Fibroblast of pulmonary artery (primary cell): ENCODE measurements around the gene HMG20B.

Experiments
- DNase-seq: peaks from one replicate; pipeline ENCODE4 v3.0.0-alpha.2; 2010; ENCODE audit warnings: low read depth
- H3K4me3 ChIP-seq: replicated peaks from 2 replicates; pipeline ENCODE4 v1.5.1; 2011; ENCODE audit warnings: low read depth, mild to moderate bottlenecking, control low read depth, low read length, moderate library complexity
- TF ChIP-seq, protein P1 (sequence below): IDR thresholded peaks from 2 replicates; pipeline ENCODE4 v1.5.1; 2011; ENCODE audit warnings: mild to moderate bottlenecking, control low read depth, low read length, inconsistent platforms; ENCODE audit errors: missing control alignments

The HMG20B gene

DNA sequence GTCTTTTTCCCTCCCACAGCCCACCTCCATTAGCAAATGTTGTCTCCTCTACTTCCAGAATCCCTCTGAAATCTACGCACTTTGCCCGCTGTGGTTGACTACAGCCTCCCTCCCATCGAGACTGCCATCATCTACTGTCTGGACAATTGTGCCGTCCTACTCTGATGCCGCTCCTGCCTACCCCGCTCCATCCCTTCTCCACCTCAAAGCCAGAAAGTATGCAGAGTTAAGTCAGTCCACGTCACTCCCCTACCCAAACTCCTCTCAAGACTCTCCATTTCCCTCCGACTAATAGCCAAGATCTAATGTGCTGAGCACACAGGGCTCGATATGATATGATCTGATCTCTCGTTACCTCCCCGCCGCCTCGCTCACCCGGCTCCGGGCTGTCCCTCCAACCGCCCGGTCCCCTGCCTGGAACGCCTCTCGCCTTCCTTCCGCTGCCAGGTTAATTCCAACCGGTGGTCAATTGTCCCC lies 53.3 kb downstream of the HMG20B start:
- DNase-seq, result no peak
- peak overlapping the region; percentile 89 for H3K4me3 ChIP-seq
- TF ChIP-seq, protein P1, sequence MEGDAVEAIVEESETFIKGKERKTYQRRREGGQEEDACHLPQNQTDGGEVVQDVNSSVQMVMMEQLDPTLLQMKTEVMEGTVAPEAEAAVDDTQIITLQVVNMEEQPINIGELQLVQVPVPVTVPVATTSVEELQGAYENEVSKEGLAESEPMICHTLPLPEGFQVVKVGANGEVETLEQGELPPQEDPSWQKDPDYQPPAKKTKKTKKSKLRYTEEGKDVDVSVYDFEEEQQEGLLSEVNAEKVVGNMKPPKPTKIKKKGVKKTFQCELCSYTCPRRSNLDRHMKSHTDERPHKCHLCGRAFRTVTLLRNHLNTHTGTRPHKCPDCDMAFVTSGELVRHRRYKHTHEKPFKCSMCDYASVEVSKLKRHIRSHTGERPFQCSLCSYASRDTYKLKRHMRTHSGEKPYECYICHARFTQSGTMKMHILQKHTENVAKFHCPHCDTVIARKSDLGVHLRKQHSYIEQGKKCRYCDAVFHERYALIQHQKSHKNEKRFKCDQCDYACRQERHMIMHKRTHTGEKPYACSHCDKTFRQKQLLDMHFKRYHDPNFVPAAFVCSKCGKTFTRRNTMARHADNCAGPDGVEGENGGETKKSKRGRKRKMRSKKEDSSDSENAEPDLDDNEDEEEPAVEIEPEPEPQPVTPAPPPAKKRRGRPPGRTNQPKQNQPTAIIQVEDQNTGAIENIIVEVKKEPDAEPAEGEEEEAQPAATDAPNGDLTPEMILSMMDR, result no peak

DNA sequence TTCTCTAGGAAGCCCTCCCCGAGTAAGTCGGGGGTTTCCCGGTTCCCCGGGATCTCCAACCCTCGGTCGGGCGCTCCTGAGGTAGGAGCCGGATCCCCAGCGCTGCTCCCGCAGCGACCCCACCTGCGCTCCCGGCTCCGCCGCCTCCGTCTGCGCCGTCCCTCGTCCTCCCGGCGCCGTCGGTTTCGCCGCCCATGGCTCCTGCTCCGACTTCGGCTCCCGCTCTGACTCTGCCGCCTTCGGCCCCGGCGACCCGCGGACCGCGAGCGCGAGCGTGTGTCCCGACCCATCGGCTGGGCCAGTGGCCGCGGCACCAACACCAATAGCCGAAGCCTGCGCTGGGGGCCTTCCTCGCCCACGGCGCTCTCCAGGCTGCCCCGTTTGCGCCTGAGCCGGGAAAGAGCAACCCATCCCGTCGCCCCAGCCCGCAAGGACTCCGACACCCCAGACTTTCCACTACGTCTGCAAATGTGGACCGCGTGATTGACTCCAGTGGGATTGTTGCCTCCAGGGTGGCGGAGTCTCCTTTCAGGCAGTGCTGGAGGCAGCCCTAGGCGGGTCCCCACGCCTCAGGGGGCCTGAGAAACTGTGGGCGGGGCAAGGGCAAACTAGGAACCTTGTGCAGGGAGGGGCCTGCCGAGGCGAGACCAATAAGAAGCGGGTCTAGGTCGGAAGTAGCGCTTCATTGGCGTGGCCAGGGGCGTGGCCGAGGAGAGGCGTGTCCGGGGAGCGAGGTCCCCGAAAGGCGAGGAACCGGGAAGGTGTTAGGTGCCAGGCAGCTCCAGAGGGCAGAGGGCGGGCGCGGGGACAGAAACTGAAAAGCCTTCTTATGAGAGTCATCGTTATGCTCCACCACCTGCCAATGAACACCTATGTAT lies 54.0 kb downstream of the HMG20B start, which contains the start of gene CACTIN:
CACTIN (minus strand) TSS at position 318 of the 878 bp plus-strand sequence; CDS start at position 290, 28 bp downstream.
- DNase-seq, result peak; percentile 98
- TF ChIP-seq, protein P1, result no peak
- peak within 1 kb of the TSS; percentile 89 for H3K4me3 ChIP-seq

- TF ChIP-seq, protein P1, result no peak
Measured at GRCh38 chr19:3627351-3627723, 54.6 kb downstream of the HMG20B start.

More at GRCh38 chr19:3627351-3627723, 54.6 kb downstream of the HMG20B start:
- no peak for DNase-seq
- H3K4me3 ChIP-seq, result peak overlapping the region; percentile 31
